HL-60/S4 treated with phorbol 12-myristate 13-acetate at 8.2 ng/mL for 4 days and 3 days (cell line): Measurements from ENCODE around the gene H19.

Experiments
- in situ Hi-C: fragments of 300-500 bp; cut with MboI; formaldehyde crosslinking; loops from 2 replicates; pipeline ENCODE4 v1.15.0; 2022; ENCODE audit warnings: low sequenced_read_pairs

H19 gene

DNA sequence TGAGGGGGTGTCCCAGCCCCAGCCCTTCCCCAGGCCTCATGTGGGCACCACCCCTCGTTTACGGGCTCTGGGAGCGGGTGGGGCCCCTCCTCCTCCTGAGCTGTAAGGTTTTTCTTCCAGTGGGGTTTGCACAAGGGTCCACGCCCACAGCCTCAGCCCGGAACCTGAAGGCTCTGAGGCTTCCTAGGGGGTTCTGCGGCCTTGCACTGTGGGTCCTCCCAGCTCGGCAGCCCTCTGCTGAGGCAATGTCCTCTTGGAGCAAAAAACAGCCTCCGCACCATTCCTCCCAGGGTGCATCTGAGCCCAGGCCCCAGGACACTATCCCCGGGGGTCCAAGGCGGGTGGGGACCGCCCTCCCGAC is 14.1 kb downstream of the H19 start:
- in situ Hi-C loops: no loop called here

DNA sequence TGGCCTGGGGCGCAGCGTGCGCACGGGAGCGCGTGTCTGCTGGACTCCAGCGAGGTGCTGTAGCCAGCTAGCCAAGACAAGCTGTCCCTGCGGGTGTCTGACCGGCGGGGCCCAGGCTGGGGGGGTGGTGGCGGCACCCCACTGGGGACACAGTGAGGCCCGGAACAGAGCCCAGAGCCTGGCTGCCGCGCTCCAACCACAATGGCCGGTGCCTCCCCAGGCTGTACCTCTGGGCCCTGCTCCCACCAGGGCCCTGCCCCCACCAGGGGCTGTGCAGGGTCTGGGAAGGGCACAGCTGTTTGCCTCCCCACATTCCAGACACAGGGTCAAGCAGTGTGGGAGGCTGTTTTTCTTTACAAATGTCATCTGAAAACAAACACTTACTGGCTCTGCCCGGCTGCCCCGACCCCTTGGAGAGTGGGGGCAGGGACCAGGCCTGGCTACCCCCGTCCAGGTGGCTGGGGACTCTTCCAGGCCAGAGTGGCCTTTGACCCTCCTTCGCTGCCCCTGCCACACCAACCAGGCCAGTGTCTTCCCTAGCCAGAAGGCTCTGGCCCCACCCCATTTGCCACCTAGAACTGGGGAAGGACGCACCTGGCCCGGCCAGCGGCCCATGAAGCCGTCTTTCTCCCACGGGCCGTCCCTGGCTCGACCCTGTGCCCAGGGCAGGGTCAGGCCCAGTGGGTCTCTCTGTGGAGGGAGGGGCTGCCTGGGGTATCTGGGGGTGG is 14.6 kb downstream of the H19 start:
- in situ Hi-C loops: no loop called here

DNA sequence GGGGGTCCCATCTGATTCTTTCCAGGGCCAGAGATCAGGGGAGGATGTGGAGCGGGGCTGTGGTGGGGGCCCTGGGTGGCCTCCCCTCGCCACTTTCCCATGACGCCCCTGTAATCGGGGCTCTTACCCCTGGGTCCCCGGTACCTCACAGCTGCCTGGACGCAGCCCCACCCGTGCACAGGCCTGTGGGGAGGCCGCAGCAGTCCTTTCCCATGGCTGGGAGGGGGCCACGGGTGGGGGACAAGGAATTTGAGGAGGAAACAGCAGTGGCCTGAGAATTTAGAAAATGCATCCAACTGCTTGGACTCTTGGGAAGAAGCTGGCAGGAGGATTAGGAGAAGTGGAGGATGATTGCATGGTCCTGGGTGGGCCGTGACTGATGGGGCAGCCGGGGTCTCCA is 18.0 kb downstream of the H19 start:
- in situ Hi-C loops: no loop called here

DNA sequence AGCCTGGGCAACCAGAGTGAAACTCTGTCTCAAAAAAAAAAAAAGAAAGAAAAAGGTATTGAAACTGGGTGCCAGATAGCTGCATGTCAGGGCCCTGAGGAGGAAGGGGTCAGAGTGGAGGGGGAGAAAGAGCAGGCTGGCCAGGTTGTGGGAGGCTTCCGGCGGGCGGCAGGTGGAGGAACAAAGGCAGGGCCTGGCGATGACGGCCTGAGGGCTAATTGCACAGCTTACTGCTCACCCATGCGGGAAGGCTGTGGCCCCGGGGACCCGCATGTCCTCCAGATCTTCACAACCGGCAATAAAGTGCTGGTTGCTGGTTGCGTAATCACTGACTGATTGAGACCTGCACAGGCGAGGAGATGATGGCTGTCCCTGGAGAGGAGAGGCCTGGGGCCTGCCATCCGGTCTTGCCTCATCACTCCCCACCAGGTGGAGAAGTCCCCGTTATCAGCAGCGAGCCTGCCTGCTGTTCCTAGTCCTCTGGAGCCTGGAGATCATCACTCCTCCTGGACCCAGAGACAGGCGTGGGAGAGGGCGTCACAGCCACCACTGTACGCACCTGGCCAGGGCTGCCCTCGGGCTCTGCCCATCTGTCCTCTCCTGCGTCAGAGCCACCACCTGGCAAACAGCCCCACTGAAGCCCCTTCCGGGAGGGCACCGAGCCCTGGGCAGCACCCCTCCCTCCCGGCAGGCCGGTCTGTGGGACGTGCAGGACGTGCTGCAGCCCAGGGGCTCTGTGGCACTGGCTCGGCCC is 18.7 kb downstream of the H19 start:
- in situ Hi-C loops: no loop called here

DNA sequence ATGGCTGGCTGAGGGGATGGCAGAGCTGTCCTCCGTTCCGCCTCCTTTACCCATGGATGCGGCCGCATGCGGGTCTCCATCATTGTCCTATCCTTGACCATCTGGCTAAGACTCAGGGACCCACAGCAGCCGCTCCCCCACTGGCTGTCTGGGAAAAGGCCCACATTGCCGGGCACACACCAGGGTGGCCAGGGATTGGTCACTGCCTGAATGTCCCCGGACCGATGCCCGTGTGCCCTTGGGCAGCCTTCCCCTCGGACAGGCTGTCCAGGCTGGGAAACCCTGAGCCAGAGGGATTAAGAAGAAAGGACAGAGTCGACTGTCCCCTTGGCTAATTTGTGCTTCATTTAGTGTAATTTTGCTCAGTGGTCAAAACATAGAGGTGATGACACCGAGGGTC is 22.5 kb downstream of the H19 start:
- in situ Hi-C loops: no loop called here

DNA sequence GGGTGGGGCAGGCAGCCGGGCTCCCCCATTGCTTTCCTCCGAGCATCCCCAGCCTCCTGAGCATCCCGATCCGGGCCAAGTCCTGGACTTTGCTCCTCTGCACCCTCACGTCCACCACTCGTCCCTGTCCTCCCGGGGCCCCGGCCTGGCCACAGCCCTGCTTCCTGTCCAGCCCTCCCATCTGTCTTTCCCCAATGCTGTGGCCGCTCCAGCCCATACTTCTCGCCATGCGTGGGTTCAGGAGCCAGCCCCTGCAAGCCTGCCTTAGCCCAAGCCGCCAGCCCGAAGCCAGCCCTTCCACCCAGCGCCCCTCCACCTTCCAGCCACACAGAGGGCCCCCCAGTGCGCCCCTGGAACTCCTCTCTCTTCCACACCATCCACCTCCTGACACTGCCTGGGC is 26.7 kb downstream of the H19 start:
- in situ Hi-C loops: no loop called here

DNA sequence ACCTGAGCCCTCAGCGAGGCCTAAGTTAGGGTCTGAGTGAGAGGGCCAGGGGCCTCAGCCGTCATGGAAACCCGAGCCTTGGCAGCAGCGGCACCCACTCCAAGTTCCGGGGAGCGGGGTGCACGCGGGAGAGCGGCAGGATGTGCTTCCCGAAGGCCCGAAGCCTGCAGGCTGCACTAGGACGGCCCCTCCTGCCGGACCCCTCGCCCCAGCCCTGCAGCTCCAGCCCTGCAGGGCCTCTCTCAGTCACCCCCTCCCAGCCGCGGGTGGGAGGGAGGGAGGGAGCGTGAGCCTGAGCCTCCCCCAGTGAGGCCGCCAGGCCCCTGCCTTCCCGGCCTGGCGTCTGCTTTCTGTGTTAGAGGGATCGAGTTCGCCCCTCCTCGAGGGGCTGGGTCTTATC is 27.9 kb downstream of the H19 start:
- in situ Hi-C loops: no loop called here

DNA sequence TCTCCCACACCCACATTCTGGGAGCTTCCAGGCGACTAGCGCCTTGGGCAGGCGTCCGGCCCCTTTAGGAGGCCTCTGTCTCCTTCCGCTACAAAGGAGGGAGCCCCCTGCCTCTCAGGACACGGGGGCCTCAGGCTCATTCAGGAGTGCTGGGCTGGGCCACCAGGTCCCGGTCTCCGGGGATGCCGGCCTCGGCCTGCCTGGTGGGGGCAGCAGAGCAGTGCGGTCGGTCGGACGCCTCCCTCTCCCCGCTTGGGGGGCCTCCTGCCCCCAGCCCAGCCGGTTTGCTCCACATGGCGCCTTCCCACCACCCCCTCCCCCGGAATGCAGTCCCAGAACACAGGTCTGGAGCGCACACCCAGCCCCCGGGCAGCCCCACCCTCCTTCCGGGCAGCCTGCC is 28.6 kb downstream of the H19 start:
- in situ Hi-C loops: no loop called here

DNA sequence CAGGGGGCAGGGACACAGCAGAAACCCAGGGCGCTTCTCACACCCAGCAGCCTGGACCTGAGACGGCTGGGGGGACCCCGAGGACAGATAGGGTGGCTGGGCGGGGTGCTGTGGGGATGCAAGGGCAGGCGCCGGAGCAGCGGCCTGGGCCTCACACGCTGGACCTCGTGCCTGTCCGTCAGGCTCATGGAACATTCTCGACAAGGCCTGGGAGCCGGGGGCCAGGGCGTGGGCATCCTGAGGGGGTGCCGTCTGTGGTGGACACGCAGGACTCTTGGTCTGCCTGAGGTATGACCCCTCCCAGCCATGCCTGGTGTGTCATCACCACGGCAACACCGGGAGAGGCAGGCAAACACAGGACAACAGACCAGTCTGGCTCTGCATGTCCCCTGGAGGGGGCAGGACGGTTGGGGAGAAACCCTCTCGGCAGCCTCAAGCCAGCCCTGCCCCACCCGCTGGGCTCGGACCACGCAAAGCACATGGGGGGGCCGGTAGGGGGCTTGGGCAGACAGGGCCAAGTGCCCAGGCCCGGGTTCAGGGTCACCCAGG is 29.1 kb downstream of the H19 start:
- in situ Hi-C loops: no loop called here

DNA sequence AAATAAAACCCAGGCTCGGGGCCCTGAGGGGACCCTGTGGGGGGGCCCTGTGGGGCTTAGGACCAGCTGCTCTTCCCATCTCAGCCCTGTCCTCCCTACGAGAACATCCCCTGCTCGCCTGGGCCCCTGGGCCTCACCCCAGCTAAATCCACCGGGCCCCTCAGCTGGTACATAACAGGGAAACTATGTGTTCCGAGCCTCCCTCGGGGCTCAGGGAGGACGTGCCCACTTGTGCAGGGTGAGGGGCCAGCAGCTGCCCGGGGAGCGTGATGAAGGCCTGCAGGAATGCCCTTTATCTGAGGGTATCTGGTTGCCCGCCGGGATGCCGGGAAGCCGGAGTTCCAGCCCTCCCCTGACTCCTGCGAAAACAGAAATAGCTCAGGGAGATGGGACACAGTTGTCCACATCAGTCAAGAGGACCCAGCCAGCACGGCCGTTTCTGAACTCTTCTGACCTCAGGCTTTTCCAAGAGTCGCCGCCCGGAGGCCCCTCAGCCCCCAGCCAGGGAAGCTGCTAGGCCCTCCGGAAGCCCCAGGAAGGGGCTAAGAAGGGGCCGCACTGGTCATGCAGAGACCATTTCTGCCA is 29.9 kb downstream of the H19 start:
- in situ Hi-C loops: no loop called here

DNA sequence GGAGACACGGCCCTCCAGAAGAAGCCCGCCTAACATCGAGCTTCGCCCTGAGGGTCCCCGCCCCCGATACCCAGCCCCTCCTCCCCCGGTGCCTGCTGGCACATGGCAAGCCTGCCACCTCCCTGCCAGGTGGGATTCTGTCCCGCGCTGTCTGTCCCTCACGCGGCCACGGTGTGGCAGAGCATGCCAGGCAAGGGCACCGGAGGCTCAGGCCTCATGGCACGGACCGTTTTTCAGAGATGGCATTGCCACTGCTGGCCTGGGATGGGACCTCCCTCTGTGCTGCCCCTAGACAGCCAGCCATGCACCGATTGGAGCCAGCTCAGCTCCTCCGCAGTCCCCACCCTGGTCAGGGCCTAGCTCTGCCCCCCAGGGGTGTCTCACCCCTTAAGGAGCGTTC is 31.1 kb downstream of the H19 start:
- in situ Hi-C loops: no loop called here

DNA sequence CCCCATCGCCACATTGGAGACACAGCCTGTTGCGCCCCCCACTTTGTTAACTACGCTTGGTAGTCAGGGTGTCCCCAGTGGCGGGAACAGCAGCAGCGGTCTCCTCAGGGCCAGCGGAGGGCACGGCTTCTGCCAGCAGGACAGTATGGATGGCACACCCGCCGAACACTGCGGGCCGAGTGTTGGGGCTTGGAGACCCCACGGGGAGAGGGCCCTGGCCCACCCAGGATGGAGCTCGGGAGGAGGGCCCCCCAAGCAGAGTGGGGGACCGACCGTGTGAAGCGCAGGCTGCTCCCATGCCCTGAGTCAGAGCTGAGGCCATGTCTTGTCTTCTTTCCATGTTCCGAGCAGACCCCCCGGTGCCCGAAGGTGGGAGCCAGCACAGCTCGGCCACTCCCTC is 32.7 kb downstream of the H19 start:
- in situ Hi-C loops: no loop called here

DNA sequence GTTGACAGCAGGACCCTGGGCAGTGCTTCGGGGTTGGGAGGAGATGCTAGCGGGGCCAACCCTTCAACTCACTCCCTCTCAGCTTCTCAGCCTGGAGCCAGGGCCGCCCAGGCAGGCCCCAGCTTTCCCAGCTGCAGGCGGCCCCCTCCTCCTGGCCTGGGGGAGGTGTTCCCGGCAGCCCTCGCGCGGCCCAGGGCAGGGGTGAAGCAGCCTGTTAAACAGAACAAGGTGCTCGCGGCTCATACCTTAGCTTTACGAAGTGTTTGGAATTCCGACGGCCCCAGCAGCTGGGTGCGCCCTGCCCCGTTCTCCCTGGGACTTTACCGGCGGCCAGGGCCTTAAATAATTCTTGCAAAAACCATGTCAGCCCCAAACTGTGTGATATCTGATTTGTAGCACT is 33.3 kb downstream of the H19 start:
- in situ Hi-C loops: no loop called here

DNA sequence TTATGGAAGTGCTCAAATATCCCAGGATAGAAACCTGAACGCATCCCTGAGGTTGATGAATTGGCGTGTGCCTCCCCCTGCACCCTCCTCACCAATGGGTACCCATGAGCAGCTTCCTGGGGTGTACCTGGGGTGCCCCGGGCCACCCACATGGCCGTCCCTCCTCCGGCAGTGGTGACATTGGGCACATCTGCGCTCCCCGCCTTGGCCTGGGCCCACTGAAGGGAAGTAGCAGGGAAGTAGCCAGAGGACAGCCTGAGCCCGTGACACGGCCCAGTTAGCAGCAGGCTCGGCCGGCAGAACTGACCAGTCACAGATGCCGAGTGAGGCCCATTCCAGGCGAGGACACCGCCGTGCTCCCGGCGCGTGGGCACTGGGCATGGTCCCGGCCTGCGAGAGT is 33.8 kb downstream of the H19 start:
- in situ Hi-C loops: no loop called here

DNA sequence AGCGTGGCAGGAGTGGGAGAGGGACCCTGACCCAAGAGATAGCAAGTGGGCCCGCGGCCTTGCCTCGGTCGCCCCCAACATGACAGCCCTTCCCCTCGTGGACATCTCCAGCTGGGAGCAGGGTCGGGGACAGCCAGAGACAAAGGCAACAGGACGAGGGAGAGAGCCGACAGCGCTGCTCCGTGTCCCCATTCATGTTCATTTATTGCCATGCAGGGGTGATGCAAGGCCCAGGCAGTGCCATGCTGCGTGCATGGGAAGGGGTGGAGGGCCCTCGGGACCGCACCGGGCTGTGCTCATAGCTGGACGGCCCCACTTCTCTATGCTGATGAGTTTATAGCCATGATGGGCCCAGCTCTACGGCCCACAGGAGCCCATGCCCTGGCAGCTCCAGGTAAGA is 37.9 kb downstream of the H19 start:
- in situ Hi-C loops: no loop called here

DNA sequence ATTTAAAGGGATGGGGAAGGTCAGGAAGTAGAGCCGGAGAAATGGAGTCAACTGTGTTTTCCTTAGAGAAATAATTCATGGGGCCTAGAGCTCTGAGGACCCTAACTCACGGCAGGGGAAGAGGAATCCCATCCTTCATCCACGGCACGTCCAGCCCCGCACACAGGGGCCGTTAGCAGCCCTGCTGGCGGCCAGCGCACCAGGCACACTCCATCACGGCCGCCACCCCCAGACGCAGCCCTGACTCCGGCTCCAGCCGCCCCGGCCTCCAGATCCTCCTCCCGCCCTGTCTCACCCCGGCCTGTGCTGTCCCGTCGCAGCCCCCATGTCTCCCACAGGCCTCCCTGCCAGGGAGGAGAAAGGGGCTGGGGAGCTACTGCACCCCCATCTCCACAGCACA is 39.3 kb downstream of the H19 start:
- in situ Hi-C loops: no loop called here

DNA sequence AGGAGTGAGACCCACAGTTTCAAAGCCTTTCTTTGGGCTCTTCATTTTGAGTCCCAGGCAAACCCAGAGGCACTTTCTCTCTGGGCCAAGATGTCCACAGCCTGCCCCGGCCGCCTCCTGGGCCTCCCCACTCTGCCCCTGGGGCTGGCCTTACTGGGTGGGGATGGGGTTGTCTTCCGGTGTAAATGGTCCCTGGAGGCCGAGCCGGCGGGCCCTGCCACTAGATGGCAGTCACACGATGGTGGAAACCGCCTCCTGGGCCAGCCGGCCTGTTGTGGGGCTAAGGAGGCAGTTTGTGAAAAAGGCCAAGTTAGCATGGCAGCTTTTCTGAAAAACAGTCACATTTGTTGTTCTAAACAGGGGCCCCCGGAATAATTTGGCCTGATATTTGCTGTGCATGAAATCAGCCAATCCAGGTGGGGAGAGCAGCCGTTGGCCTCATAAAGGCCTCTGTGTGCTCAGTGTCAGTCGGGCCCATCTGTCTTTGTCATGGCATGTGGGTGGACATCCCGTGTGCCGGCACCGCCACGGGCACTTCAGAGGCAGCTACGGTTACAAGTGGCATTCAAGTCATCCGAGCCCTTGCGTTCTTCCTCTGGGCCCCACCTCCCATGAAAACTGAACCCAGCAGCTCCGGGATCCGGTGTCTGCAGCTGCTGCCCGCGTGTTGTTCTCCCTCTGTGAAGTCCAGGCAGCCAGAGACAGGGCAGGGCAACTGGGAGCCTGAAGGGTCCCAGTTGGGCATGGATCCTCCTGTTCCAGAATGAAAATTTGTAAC is 44.0 kb downstream of the H19 start:
- in situ Hi-C loops: no loop called here

DNA sequence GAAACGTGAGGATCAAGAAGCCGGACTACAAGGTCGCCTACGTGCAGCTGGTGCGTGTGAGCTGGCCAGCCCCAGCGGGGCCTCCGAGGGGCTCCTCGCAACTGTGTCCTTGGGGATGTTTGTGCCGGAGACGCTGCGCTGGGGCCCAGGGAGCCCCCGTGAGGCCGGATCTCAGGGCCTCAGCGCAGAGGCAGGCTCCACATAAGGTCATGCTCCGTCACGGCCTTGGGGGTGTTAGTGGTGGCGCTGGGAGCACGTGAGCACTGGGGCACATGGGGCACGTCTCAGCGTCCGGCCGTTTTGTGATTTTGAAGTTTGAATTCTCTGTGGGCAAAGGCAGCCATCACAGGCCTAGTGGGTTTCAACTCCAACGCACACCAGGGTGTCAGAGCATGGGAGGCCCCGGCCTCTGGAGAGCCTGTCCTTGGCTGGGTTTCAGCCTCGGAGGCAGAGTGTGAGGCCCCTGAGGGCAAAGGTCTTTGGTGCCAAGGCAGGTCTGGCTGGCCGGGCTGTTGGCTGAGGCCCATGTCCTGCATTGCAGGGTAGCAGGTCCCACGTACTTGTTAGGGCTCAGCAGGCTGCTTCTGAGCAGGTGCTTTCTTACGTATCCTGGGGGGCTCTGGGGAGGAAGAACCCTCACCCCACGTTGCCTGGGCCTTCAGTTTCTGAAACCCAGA is 44.7 kb downstream of the H19 start:
- in situ Hi-C loops: no loop called here

DNA sequence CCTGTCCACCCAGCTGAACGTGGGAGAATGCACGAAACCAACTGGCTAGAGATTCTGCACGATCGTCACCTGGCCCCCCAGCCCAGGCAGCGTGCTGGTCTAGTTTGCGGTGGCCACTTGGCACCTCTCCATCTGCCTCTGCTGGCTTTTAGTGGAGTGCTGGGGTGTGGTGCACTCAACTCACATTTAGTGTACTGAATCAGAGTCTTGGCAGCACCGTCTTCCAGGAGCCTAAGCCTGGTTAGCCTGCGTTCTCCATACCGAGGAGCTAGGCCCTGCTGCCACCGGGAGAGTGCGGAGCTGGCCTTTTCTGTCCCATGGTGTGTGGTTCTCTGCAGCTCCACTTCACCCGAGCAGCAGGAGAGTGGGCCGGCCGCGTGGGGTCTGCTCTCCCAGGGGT is 47.7 kb downstream of the H19 start:
- in situ Hi-C loops: no loop called here

DNA sequence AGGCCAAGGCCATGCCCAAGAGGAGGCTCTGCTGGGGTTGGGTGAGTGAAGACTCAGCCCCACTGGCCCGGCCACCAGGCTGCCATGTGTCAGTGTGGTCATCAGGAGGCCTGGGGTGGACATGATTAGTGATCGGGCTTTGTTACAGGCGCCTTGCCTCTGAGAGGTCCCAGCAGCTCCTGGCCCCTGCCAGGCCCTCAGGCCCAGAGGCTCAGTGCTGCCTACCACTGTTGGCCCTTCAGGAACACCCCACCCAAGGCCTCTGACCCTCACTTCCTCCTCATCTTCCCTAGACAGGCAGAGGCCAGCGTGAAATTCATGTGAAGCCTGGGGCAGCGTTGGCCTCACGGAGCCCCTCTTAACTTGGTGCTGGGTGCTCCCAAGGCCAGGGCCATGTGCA is 48.3 kb downstream of the H19 start:
- in situ Hi-C loops: no loop called here

DNA sequence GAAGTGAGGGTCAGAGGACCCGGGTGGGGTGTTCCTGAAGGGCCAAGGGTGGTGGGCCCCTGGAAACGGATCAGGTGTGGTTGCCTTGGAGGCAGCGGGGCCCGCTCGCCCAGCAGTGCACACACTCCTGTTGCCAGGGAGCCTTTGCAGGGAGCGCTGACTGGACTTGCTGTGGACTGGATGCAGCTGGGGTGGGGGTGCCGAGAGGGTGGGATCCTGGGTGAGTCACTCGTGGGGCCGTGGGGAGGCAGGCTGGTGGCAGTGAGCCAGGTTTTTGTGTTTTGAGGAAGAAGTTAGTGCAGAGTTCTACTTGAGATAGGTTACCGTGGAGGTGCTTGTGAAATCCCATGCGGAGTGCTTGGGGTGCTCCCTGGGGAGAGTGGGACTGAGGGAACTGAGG is 49.3 kb downstream of the H19 start:
- in situ Hi-C loops: no loop called here
